ENCODE data around the gene THRA.
A peak's percentile ranks its signal among the peaks of the same experiment; 100 is the strongest.

Gene THRA

GRCh38 chr17:40099619-40100418, 37.1 kb downstream of the THRA start:
- no peak for DNase-seq

GRCh38 chr17:40100419-40100668, 37.6 kb downstream of the THRA start, which contains the start of gene NR1D1:
TSS of gene NR1D1 (minus strand) at chr17:40100589. CDS start at chr17:40100094, 495 bp downstream.
- no peak for DNase-seq

GRCh38 chr17:40100669-40101366, 38.1 kb downstream of the THRA start:
- DNase-seq = peak; percentile 96

GRCh38 chr17:40101367-40102210, 38.8 kb downstream of the THRA start:
- no peak for DNase-seq

- no peak for DNase-seq
Observed at GRCh38 chr17:40103071-40103661, 40.4 kb downstream of the THRA start.

- no peak for DNase-seq
Observed at GRCh38 chr17:40103688-40104087, 40.9 kb downstream of the THRA start.

- DNase-seq = no peak
Observed at GRCh38 chr17:40104594-40105486, 42.1 kb downstream of the THRA start.

- DNase-seq = no peak
Observed at GRCh38 chr17:40105861-40106759, 43.3 kb downstream of the THRA start.

- DNase-seq = peak; percentile 85
Observed at GRCh38 chr17:40106760-40107521, 44.2 kb downstream of the THRA start.

- peak; percentile 43 for DNase-seq
Observed at GRCh38 chr17:40107522-40108174, 44.9 kb downstream of the THRA start.

- peak; percentile 16 for DNase-seq
Observed at GRCh38 chr17:40108970-40109824, 46.4 kb downstream of the THRA start.

- DNase-seq = no peak
Observed at GRCh38 chr17:40110026-40110845, 47.5 kb downstream of the THRA start.

- peak; percentile 95 for DNase-seq
Observed at GRCh38 chr17:40111221-40112128, 48.7 kb downstream of the THRA start.

- no peak for DNase-seq
Observed at GRCh38 chr17:40112191-40112711, 49.5 kb downstream of the THRA start.

- DNase-seq = peak; percentile 77
Observed at GRCh38 chr17:40112718-40113109, 49.9 kb downstream of the THRA start.

Data from femur (tissue), 1 donor.